ENCODE data around the gene NUP214.
"Not testable (repeated sequence)": the region's sequence is repeated elsewhere in the genome, so short reads cannot be mapped to it uniquely, and the experiment has no call there.

DNA sequence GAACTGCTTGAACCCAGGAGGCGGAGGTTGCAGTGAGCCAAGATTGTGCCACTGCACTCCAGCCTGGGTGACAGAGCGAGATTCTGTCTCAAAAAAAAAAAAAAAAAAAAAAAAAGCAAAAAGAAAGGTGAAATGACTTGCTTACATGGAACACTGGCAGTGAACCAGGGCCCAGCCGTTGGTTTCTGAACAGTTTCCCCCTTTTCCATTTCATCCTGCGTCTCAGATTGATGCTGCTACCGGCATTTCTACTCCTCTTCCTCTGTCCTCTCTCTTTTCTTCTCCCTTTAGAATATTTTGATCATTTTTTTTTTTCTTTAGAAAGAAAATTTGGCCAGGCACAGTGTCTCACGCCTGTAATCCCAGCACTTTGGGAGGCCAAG lies 10.0 kb upstream of the NUP214 start:
- TF ChIP-seq FOXM1 (IDR thresholded peaks at IDR 0.05; ENCODE audit: borderline replicate concordance); TARDBP (IDR thresholded peaks at IDR 0.05); SUZ12 (IDR thresholded peaks at IDR 0.05); BHLHE40 (IDR thresholded peaks at IDR 0.05; ENCODE audit: borderline replicate concordance); FOXA1 (IDR thresholded peaks at IDR 0.05); NFRKB (IDR thresholded peaks at IDR 0.05); ZNF384 (IDR thresholded peaks at IDR 0.05): not testable (repeated sequence)
